NCI-H69 (cell line): ENCODE results near the gene PHRF1.
"Not testable (repeated sequence)": the region's sequence is repeated elsewhere in the genome, so short reads cannot be mapped to it uniquely, and the experiment has no call there.

ENCODE experiments used
- DNase-seq: peaks from one replicate; lab custom pipeline; 2025; lab: John Stamatoyannopoulos, UW

The PHRF1 gene

DNA sequence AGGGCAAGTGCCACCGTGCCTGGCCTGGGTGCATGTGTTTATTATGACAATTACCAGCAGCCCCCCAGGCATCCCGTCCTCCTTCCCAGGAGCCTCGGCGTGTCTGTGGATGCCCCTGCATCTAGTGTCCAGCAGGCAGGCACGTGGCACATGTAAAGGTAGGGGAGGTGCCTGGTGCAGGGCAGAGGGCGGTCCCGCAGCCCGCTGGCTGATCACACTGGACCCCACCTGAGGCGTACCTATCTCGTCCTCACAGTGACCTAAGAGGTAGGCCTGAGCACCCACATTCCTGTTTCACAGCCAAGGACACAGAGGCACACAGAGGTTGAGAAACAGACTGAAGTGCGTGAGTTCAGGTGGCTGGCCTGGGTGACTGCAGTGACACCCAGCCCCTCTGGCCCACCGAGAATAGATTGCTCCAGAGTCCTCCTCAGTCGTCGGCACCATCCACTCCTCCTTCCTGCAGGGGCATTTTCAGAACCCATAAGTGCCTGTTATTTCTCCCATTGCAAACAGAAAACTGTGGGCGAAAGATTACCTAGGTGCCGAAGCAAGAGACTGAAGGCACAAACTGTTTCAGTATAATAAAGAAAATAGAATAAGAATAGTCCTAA lies 3.0 kb upstream of the PHRF1 start:
- DNase-seq: no peak

DNA sequence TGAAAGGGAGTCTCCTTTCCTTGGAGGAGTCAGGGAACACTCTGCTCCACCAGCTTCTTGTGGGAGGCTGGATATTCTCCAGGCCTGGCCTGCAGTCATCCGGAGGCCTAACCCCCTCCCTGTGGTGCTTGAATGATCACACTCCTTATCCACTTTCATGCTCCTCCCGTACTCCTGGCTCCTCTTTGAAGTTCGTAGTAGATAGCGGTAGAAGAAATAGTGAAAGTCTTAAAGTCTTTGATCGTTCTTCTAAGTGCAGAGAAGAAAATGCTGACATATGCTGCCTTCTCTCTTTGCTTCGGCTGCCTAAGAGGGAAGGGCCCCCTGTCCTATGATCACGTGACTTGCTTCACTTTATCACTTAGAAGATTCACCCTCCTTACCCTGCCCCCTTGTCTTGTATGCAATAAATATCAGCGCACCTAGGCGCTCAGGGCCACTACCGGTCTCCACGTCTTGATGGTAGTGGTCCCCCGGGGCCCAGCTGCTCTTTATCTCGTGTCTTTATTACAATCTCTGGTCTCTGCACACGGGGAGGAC lies 2.2 kb upstream of the PHRF1 start:
- not testable (repeated sequence) for DNase-seq

DNA sequence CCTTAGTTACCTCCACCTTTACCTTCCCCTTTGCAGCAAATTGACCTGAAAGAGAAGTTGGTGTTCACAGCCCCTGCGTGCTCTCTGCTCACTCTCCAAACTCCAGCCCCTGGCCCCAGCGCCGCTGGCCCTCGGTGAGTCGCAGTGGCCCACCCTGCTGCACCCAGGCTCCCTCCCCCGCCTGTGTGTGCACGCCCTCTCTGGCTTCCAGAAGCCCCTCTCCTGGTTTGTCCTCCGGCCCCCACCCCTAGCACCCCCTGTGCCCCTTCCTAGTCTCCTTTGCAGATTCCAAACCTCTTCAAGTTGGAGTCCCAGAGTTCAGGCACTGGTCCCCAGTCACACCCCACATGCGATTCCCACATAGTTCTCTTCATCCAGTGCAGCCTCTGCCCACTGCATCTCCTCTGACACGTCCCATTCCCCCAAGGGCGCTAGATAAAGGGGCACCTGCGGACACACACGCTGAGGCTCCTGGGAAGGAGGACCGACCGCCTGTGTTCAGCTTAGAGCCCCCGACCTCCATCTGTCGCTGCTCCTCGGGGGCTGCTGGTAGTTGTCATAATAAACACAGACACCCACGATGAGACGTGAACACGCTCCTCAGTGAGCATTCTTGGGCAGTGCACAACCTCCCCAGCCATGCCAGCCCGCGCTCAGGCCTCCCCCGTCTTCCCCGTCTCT lies 1.5 kb upstream of the PHRF1 start:
- DNase-seq: peak; percentile 69

DNA sequence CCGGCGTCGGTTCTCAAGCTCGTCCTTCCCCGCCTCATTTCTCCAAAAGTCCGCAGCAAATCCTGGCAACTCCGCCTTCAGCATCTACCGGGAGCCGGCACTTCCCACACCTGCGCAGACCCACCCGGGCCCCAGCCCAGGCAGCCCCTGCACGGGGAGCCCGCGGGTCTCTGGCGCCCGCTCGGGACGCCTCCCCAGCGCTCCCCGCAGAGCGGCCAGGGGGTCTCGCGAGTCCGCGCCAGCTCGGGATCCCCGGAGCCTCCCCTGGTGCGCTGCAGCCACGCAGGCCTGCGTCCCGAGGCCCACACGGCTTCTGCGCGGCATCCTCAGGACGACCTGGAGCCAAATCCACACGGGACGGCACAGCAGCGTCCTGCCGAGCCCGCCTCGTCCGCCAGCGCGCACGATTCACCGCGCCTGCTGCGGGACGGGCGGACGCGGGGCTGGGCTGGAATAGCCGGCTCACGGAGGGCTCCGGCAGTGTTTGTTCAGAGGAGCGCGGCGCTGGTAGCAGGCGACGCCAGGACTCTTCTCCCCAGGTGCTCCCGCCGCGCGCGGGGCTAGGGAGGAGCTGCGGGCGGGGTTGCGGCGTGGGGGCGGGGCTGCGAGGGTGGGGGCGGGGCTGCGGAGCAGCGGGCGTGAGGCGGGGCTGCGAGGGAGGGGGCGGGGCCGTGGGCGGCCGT lies 816 bp upstream of the PHRF1 start:
- peak; percentile 95 for DNase-seq

DNA sequence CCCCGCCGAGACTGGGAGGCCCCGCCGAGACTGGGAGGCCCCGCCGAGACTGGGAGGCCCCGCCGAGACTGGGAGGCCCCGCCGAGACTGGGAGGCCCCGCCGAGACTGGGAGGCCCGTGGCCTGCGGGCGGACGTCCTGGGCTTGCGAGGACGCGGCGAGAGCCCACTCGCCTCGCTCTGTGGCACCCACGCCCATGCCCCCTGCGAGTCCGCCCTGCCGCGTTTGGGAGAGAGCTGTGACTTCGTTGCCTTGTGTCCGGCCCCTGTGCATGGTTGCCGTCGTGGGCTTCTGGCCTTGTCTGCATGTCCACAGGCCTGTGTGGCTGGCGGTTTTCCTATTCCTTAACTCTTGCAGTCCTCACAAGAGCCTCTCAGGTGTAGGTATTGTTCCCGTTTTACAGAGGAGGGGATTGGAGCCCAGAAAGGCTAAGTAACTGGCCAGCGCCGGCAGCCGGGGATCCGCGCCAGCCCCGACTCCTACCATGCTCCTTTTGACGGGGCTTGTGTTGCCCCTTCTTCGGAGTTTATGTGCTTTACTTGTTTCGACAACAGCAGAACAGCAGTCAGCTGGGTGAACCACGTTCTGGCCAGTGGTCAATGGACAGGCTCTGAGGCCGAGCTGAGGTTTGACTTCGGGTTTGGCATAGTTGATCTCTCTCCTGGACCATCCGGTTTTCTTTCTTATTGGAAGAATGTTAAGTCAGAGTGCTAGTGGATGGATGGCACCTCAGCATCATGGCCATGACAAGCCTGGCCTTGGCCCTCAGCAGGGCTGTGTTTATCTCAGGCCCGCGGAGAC lies 741 bp downstream of the PHRF1 start:
- DNase-seq: peak; percentile 23

DNA sequence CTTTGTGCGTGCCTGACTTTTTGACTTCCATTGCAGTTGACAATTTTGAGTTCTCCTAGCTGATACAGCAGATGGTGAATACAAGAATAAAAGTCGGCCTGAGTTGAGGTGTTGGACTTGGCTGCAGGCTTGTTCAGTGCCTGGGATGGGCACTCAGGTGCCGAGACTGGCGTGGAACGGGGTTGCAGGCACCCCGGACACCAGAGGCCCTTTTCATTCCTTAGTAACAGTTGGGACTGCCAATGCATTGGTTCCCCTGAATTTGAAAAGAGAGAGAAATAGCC lies 1.3 kb downstream of the PHRF1 start:
- DNase-seq: no peak

DNA sequence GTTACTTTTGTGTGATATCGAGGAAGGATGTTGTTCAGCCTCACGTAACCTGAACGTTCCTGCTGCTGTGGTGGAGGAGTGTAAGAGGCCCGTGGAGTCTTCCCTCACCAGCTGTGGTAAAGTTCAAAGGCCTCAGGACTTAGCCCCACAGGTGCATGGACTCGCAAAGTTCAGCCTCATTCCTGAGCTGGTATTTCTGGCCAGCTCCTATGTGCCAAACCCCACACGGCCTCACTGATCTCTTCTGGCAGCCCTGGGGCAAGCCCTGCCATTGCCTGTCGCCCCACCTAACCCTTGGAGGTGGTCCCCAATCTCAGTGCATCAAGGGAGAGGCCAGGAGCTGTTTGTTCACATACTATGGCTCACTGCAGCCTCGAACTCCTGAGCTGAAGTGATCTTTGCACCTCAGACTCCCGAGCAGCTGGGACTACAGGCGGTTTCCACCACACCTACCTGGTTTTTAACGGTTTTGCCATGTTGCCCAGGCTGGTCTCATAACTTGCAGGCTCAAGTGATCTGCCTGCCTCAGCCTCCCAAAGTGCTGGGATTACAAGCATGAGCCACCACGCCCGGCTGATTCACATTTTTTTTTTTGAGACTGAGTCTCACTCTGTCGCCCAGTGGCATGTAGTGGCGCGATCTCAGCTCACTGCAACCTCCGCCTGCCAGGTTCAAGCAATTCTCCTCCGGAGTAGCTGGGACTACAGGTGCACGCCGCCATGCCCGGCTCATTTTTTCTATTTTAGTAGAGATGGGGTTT lies 2.2 kb downstream of the PHRF1 start:
- no peak for DNase-seq

DNA sequence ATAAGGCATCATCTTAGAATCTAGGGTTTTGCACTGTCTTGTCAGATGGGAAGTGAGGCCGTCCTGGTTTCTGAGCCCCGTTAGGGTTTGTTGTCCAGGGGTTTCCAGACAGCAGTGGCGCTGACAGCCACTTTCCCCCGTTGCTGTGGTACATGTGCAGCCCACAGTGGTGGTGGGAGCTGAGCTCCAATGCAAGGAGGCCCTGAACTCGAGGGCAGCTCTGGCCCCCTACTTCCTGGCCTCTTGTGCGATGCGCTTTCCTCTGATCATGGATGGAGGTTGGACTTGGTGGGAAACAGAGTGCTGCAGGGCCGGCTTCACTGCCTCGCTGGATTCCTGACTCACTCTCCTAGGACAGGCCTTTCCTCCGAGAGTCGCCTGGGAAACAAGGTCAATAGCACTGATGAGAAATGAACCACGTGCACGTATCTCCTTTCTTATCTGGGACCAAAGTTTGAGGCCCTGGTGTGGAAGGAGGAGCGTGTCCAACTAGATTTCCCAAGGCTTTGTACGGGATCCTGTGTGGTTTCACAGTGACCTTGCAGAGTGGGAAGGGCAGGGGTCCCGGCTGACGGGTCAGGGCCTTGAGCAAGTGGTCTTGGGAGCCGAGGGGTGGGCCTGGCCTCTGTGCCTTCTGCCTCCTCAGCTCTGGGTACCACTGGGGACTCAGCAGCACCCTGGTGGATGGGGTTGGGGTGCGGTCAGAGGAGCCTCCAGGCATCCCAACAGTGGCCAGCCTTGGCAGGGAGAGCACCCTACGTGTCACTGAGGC lies 3.7 kb downstream of the PHRF1 start:
- DNase-seq: no peak

DNA sequence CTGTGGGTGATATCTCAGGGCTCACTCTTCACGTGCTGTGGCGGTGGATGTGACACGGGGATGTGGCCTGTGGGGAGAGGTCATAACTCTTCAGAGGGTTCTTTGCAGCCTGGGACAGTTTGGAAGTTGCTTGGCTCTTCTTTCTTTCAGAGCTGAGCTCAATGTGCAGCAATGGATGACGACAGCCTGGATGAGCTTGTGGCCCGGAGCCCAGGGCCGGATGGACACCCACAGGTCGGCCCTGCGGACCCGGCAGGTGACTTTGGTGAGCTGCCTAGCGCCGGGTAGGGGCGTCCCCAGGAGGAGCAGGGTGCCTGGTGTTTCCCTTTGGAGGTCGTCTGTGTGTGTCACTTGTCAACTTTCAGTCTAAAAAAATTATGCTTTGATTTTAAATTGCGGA lies 5.1 kb downstream of the PHRF1 start:
- no peak for DNase-seq

DNA sequence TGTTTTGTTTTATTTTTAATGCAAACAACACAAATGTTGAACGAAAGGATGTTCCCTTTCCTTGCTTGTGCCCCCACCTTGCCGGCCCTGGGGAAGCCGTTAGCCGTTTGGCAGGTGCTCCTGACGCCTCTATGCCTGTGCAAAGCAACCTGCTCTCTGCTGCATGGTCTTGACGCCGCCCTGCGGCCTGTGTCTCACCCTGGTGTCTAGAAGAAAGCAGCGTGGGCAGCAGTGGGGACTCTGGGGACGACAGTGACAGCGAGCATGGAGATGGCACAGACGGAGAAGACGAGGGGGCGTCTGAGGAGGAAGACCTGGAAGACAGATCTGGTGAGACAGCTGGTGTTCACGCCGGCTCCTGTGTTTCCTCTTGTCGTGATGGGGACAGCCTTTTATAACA lies 5.5 kb downstream of the PHRF1 start:
- DNase-seq: no peak

DNA sequence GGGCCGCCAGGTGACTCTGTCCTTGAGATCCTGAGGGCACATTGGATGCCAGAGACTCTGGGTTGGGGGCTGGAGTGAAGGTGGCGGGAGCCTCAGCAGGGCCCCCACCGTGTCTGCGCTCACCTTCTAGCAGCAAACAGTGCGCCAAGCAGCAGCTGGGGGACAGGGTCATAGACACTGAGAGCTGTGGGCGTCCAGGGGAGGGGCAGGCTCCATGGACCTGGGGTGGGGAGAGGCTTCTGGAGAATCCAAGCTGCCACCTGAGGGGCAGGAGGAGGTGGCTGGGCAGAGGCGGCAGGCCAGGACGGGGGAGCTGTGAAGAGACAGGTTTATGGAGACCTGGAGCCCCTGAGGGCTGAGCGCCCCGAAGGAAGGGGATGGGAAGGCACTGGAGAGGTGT lies 8.0 kb downstream of the PHRF1 start:
- DNase-seq: no peak

DNA sequence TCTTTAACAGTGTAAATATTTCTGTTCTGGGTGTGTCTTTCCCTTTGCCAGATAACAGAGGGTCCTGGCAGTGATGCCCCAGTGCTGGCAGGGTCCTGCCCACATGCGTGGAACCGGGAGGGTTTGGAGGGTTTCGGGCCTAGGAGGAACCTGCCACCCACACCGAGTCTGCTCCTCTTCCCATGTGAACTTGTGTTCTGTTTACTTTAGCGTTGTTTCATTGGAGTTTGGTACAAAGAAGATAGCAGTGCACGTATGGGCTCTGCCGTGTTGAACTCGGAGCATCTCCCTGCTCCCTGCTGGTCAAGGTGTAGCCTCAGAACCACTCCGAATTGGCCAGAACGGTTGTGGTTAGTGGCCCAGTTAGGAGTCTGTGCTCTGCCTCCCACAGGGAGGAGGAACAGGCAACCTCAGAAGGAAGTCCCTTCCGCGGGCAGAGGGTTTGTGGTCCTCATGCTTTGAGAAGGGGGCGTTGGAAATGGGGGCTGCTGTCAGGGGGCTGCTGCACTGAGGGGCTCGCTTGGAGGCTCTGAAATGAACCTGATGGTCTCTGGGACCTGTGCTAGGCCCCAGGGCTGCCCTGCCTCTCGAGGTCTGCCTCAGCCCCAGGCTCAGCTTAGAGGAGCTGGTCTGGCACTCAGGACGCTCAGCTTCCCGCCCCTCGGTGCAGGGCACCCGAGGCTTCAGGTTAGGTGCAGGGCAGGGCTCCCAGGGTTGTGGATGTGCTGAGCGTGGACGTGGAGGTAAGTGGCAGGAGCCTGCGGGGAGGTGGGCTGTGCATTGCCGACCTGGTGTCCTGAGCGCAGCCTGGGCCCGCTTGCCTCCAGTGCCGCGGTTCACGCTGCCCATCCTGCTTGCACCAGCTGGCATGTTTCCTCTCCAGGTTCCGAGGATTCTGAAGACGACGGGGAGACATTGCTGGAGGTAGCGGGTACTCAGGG lies 10.4 kb downstream of the PHRF1 start:
- DNase-seq: no peak

DNA sequence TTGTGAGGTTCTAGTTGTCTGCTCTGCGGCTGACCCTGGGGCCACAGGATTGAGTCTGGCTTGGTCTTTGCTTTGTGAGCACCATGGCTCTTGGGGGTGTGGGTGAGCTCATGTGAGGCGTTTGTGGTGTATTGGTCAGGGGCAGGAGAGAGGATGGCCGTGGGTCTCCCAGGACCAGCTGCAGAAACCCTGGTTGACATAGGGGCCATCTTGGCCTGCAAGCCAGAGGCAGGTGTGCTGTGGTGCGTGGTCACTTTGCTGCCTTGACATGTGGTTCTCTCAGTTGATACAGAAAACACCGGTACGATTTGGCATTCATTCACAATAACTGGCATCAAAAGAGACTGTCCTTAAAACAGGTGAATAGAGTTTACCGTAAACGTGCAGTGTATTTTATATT lies 11.3 kb downstream of the PHRF1 start:
- DNase-seq: no peak

DNA sequence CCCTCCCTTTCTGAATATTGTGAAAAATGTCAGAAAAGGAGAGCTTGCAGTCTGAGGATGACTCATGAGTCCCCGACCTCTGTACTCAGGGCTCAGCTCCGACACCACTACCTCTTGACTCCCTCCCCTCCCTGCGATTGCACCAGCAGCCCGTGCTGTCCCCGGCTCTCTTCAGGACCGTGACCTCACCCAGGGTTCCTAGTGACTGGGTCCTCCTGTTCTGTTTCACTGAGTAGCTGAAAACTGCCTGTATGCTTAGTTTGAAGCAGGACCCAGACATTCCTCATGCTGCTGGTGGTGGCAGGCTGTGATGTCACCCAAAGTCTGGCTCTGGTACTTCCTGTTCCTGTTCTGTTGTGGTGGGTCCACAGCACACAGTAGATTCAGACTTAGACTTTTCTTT lies 11.7 kb downstream of the PHRF1 start:
- DNase-seq: no peak

DNA sequence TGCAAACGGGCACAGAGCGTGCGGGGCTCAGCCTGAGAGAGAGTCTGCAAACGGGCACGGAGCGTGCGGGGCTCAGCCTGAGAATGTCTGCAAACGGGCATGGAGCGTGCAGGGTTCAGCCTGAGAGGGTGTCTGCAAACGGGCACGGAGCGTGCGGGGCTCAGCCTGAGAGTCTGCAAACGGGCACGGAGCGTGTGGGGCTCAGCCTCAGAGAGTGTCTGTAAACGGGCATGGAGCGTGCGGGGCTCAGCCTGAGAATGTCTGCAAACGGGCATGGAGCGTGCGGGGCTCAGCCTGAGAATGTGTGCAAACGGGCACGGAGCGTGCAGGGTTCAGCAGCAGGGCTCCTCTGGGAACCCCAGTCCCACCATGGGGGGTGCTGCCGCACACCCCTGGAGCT lies 13.5 kb downstream of the PHRF1 start:
- no peak for DNase-seq

DNA sequence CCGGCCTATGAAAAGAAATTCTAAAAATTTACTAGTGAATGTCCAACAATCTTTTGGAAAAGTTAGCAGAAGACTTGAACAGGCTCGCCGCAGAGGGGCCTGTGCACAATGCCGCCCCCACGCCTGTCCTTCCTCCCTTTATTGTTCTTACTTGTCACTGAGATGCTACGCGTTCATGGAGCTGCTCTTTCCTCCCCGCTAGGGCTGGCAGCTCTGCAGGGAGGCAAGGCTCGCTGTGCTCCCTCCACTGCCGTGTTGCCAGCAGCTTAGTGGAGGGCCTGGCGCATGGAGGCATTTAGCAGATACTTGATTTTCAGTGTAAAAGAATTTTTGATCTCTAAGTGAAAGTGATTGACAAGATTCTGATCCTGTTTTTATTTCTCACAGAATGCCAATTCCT lies 14.7 kb downstream of the PHRF1 start:
- no peak for DNase-seq

DNA sequence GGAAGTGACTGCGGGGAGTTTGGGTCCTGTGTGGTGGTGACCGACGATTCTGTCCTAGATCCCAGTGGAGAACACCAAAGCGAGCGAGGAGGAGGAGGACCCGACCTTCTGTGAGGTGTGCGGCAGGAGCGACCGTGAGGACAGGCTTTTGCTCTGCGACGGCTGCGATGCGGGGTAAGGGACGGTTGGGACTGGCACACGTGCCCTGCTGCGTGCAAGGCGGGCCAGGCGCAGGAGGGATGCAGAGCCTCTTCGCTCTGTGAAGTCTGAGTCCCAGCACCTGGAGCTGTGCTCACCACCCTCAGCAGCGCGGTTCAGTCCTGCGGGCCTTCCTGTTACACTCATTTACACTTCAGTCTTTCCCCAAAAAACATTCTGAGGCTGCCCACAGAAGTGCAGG lies 16.2 kb downstream of the PHRF1 start:
- no peak for DNase-seq

DNA sequence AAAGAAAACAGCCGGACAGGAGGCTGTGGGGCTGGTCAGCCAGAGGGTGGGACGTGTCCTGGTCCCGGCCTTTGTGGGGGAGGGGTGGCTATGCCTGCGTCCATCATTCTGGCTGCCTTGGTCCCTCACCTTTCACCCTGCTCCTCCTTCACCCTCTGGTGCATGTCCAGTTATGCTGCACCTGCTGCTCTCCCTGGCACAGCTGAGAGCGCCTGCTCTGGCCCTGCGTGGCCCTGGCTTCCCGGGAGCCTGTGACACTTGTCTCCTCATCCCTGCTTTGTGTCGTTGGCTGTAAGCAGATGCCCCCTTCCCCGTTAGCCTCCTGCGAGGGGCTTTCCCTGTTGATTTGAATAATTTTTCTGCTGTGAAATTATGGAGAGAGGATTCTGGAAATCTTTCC lies 16.6 kb downstream of the PHRF1 start:
- no peak for DNase-seq

DNA sequence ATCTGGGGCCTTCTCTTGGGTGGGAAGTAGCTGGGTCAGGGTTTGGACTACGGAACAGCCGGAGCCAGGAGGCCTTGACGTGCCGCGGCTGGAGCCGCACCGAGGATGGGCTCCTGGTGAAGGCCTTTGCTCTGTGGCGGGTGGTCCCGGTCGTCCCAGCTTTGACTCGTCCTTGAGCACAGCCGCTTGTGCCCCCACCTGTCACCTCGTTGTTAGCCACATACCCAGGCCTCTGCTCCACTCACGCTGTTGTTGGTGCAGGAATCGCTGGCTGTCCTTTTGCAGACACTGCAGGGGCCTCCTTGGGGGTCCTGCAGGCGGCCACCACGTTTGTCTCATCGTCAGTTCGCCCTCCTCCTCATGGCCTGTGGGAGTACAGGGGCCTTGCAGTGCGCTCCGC lies 17.1 kb downstream of the PHRF1 start:
- DNase-seq: no peak

DNA sequence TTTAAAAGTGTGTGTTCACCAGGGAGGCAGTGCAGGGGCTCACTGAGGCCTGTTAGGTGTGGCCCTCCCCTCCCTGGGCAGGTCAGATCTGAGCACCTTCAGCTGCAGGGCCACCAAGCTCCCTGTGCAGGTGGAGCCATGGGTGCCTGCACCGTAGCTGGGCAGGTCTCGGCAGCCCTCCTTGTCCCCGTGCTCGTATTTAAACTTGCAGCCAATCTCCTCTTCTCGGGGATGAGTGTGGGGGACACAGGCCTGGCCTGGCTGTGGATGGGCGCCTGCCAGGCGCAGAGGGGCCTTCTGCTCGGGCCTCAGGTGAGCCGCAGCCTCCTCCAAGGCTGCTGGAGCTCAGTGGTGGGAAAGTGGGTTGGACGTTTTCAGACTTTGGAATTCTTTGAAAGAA lies 19.1 kb downstream of the PHRF1 start:
- no peak for DNase-seq
